Type B pancreatic cell (in vitro differentiated cells): ENCODE data around the gene OR2L3. TPM values are rescaled to one million over a fixed set of nuclear protein-coding genes. Genes with fewer than 3 reads are reported as not detected.

Source experiments
- DNase-seq: peaks from one replicate; pipeline ENCODE4 v3.0.0; 2021; ENCODE audit warnings: mixed read lengths; ENCODE audit not compliant: unreplicated experiment; ENCODE audit errors: extremely low spot score
- H3K27ac Mint-ChIP-seq: 2 replicates; pipeline ENCODE4 v1.8.0; 2021; ENCODE audit warnings: mild to moderate bottlenecking, mixed read lengths
- H3K27me3 Mint-ChIP-seq: 2 replicates; pipeline ENCODE4 v1.8.0; 2021; ENCODE audit warnings: mixed read lengths
- H3K36me3 Mint-ChIP-seq: 2 replicates; pipeline ENCODE4 v1.8.0; 2021; ENCODE audit warnings: mixed read lengths
- H3K4me1 Mint-ChIP-seq: one replicate; pipeline ENCODE4 v1.8.0; 2021; ENCODE audit warnings: mixed read lengths; ENCODE audit not compliant: unreplicated experiment
- H3K4me3 Mint-ChIP-seq: 2 replicates; pipeline ENCODE4 v1.8.0; 2021; ENCODE audit warnings: mild to moderate bottlenecking, mixed read lengths
- H3K9me3 Mint-ChIP-seq: 2 replicates; pipeline ENCODE4 v1.8.0; 2021; ENCODE audit warnings: mixed read lengths
- CTCF ChIP-seq: fragments of 200-600 bp; sonication (generic); conservative IDR thresholded peaks from 2 replicates; pipeline ENCODE4 v1.5.0; 2021; ENCODE audit warnings: antibody characterized with exemption, mild to moderate bottlenecking
- total RNA-seq: library from RNA; stranded (reverse); gene quantifications from 2 replicates; pipeline ENCODE4 v1.2.1, GENCODE V29; 2021; ENCODE audit warnings: low replicate concordance

OR2L3 gene
- total RNA-seq, 1 donor from 2014 or later: not detected

GRCh38 chr1:248111157-248111556, 64.5 kb downstream of the OR2L3 start:
- peaks cover 14% of the 10 kb centered on the region for H3K9me3 Mint-ChIP-seq

More at GRCh38 chr1:248111157-248111556, 64.5 kb downstream of the OR2L3 start:
- Mint-ChIP-seq H3K27me3 (no peaks in the 10 kb centered on the region), H3K27ac (no peak overlapping the region), H3K4me1 (no peaks in the 10 kb centered on the region), H3K36me3 (no peaks in the 10 kb centered on the region), H3K4me3 (no peak overlapping the region)
- no peak for TF ChIP-seq CTCF
- DNase-seq: no peak

Other genes starting within 250 kb of the OR2L3 start
- not detected in 2 replicates for gene OR14A16, start 222.7 kb upstream of the OR2L3 start, total RNA-seq
- not detected in 2 replicates for gene OR11L1, start 204.9 kb upstream of the OR2L3 start, total RNA-seq
- 0.17 and 0.81 TPM in 2 replicates for gene TRIM58, start 189.6 kb upstream of the OR2L3 start, total RNA-seq
- not detected in 2 replicates for gene OR2W3, start 151.2 kb upstream of the OR2L3 start, total RNA-seq
- gene OR2T8, start 126.6 kb upstream of the OR2L3 start, total RNA-seq: not detected in 2 replicates
- gene OR2AJ1, start 121.9 kb upstream of the OR2L3 start, total RNA-seq: not detected in 2 replicates
- gene OR2L8, start 98.0 kb upstream of the OR2L3 start, total RNA-seq: not detected in 2 replicates
- gene OR2AK2, start 81.6 kb upstream of the OR2L3 start, total RNA-seq: not detected in 2 replicates
- not detected in 2 replicates for gene OR2L5, start 33.2 kb upstream of the OR2L3 start, total RNA-seq
- gene OR2L2, start 16.8 kb upstream of the OR2L3 start, total RNA-seq: 0.07 and 0.14 TPM in 2 replicates
- not detected in 2 replicates for gene OR2L13, start 48.3 kb downstream of the OR2L3 start, total RNA-seq
- gene OR2M5, start 98.3 kb downstream of the OR2L3 start, total RNA-seq: not detected in 2 replicates
- not detected in 2 replicates for gene OR2M2, start 128.0 kb downstream of the OR2L3 start, total RNA-seq
- gene OR2M3, start 150.4 kb downstream of the OR2L3 start, total RNA-seq: not detected in 2 replicates
- not detected in 2 replicates for gene OR2M4, start 184.6 kb downstream of the OR2L3 start, total RNA-seq
- gene OR2T33, start 231.1 kb downstream of the OR2L3 start, total RNA-seq: not detected in 2 replicates